Ovary (tissue), 9 donors: ENCODE data around the gene BMP2. TPM values are rescaled to one million over a fixed set of nuclear protein-coding genes. Genes with fewer than 3 reads are reported as not detected.

Source experiments
- DNase-seq, 5 donors: peaks; one replicate each; pipeline ENCODE4 v3.0.0-alpha.2; 2019 to 2020
- H3K27ac ChIP-seq, 2 donors: fragments of 200-600 bp; one replicate each; pipeline versions ENCODE4 v1.5.1 to v1.8.0; 2019 to 2022
- H3K27me3 ChIP-seq: fragments of 200-600 bp; one replicate; pipeline ENCODE4 v1.8.0; 2022
- H3K36me3 ChIP-seq: fragments of 200-600 bp; sonication (generic); one replicate; pipeline ENCODE4 v1.5.1; 2019
- H3K4me1 ChIP-seq: one replicate; pipeline ENCODE4 v1.8.1; 2013; ENCODE audit warnings: mild to moderate bottlenecking, moderate library complexity; ENCODE audit not compliant: insufficient read depth
- H3K4me3 ChIP-seq: fragments of 200-600 bp; sonication (generic); one replicate; pipeline ENCODE4 v1.5.1; 2017
- H3K9me3 ChIP-seq, 2 donors: fragments of 200-600 bp in 1 of 2; sonication (generic) in 1 of 2; one replicate each; pipeline versions ENCODE4 v1.5.1 to v1.8.1; 2013 to 2019; ENCODE audit warnings: mild to moderate bottlenecking in 1 of 2, moderate library complexity in 1 of 2
- CTCF ChIP-seq, 3 donors: fragments of 450-650 bp in 2 of 3; fragments of 200-600 bp in 1 of 3; IDR thresholded peaks; one replicate each; pipeline versions ENCODE4 v1.5.1 to v1.8.0; 2016 to 2022; ENCODE audit warnings: antibody characterized with exemption in 3 of 3, mild to moderate bottlenecking in 1 of 3
- EP300 ChIP-seq: sonication (generic); formaldehyde crosslinking; IDR thresholded peaks from one replicate; pipeline ENCODE4 v1.6.1; 2017; ENCODE audit warnings: antibody characterized with exemption
- POLR2A ChIP-seq: fragments of 450-650 bp; IDR thresholded peaks from one replicate; pipeline ENCODE4 v1.6.1; 2017; ENCODE audit warnings: antibody characterized with exemption, mild to moderate bottlenecking, moderate library complexity
- WGBS, 3 donors: extraction: QIAGEN DNeasy Blood & Tissue Kit in 1 of 3; methylation state at CpG; one replicate each; pipeline versions ENCODE4 v1.1.5 to v1.1.7; 2013 to 2017; 5-methylcytosine and 5-hydroxymethylcytosine counted together
- intact Hi-C, 4 donors: fragments of 100-400 bp; cut with DNase I; formaldehyde crosslinking; loops; one replicate each; pipeline versions ENCODE4 v1.11.0 to v1.15.1; 2022 to 2023
- polyA plus RNA-seq, 2 donors: library from polyadenylated mRNA; stranded (reverse); fragments of 200-250 nt in 1 of 2; fragments of 350-450 nt in 1 of 2; fragmentation: Illumina TruSeq in 1 of 2; extraction: RNeasy Lipid Tissue Mini Kit (QIAGEN cat#74804) in 1 of 2; gene quantifications; one replicate each; pipeline ENCODE4 v1.2.3, GENCODE V29; 2013 to 2014
- total RNA-seq, 7 donors: library from RNA; depleted of rRNA in 2 of 7; stranded (reverse); fragments of >200 nt in 2 of 7; fragmentation: NEBNext Ultra II Directional in 3 of 7; extraction: Animal tissue kit (Norgen Biotek cat#: 25700) in 3 of 7; gene quantifications; one replicate each; pipeline versions ENCODE4 v1.1.0 to v1.2.4, GENCODE V29; 2016 to 2023
- donor health status: DM: no; HTN: no; CAD: no; lungs with moderate emphysema.
- donor health status: DM: no; HTN: no; CAD: no.
- donor health status: Bipolar disorder and iron deficiency.
- donor health status: DM: yes; HTN: yes; CAD: no.
- donor health status: DM: no; HTN: no; CAD: no.
- donor health status: DM: yes; HTN: yes; CAD: no.

The BMP2 gene
- total and polyA plus RNA-seq, 9 donors = 0.58 to 9.7 (median 2.4) TPM

- no peaks in the 10 kb centered on the region for H3K4me1 ChIP-seq
- no peak overlapping the region for H3K4me3 ChIP-seq
- H3K27ac ChIP-seq = no peak overlapping the region
- TF ChIP-seq CTCF (IDR thresholded peaks at IDR 0.05) (no peak), EP300 (no peak), POLR2A (no peak)
- no peaks in the 10 kb centered on the region for H3K9me3 ChIP-seq
- intact Hi-C loops = no loop called here
- DNase-seq = no peak
- WGBS, 3 donors = 89 to 96% (median 90%) methylated on average over 5 of the region's 5 CpGs
- no peaks in the 10 kb centered on the region for H3K27me3 ChIP-seq
- no peaks in the 10 kb centered on the region for H3K36me3 ChIP-seq
These were observed 16.3 kb downstream of the BMP2 start for GRCh38 chr20:6783752-6784151.

- no peaks in the 10 kb centered on the region for H3K36me3 ChIP-seq
- no peaks in the 10 kb centered on the region for H3K9me3 ChIP-seq
- no peak for TF ChIP-seq POLR2A
- no peak for TF ChIP-seq EP300
- no peak for TF ChIP-seq CTCF (IDR thresholded peaks at IDR 0.05)
- DNase-seq = no peak
- WGBS, 3 donors = 49 to 71% (median 58%) methylated on average over 5 of the region's 5 CpGs
- intact Hi-C loops = no loop called here
- H3K27ac ChIP-seq = no peak overlapping the region
- no peaks in the 10 kb centered on the region for H3K27me3 ChIP-seq
- no peaks in the 10 kb centered on the region for H3K4me1 ChIP-seq
- H3K4me3 ChIP-seq = no peak overlapping the region
These were observed 16.7 kb downstream of the BMP2 start for GRCh38 chr20:6784210-6784631.

GRCh38 chr20:6784767-6785166 lies 17.3 kb downstream of the BMP2 start:
- TF ChIP-seq POLR2A (no peak), CTCF (IDR thresholded peaks at IDR 0.05) (no peak), EP300 (no peak)
- 69 to 73% (median 70%) methylated on average over 3 of the region's 3 CpGs for WGBS, 3 donors
- DNase-seq = no peak

GRCh38 chr20:6786548-6786947 lies 19.1 kb downstream of the BMP2 start:
- no peaks in the 10 kb centered on the region for H3K4me1 ChIP-seq
- no peaks in the 10 kb centered on the region for H3K9me3 ChIP-seq
- H3K27me3 ChIP-seq = no peaks in the 10 kb centered on the region
- H3K27ac ChIP-seq = no peak overlapping the region
- intact Hi-C loops = no loop called here
- TF ChIP-seq CTCF (IDR thresholded peaks at IDR 0.05) (no peak), POLR2A (no peak), EP300 (no peak)
- no peak for DNase-seq
- H3K36me3 ChIP-seq = no peaks in the 10 kb centered on the region
- no peak overlapping the region for H3K4me3 ChIP-seq
- WGBS, 3 donors = 85 to 95% (median 87%) methylated on average over 2 of the region's 2 CpGs

More at GRCh38 chr20:6784767-6785166, 17.3 kb downstream of the BMP2 start:
- no peak overlapping the region for H3K4me3 ChIP-seq
- no peaks in the 10 kb centered on the region for H3K36me3 ChIP-seq
- H3K27ac ChIP-seq = no peak overlapping the region
- H3K4me1 ChIP-seq = no peaks in the 10 kb centered on the region
- no peaks in the 10 kb centered on the region for H3K9me3 ChIP-seq
- H3K27me3 ChIP-seq = no peaks in the 10 kb centered on the region
- intact Hi-C loops = no loop called here
